Type B pancreatic cell (in vitro differentiated cells): Measurements from ENCODE around the gene CNFN. TPM values are rescaled to one million over a fixed set of nuclear protein-coding genes. Genes with fewer than 3 reads are reported as not detected.

ENCODE experiments used
- DNase-seq: peaks from one replicate; pipeline ENCODE4 v3.0.0; 2021; ENCODE audit warnings: mixed read lengths; ENCODE audit not compliant: unreplicated experiment; ENCODE audit errors: extremely low spot score
- H3K27ac Mint-ChIP-seq: 2 replicates; pipeline ENCODE4 v1.8.0; 2021; ENCODE audit warnings: mild to moderate bottlenecking, mixed read lengths
- H3K27me3 Mint-ChIP-seq: 2 replicates; pipeline ENCODE4 v1.8.0; 2021; ENCODE audit warnings: mixed read lengths
- H3K36me3 Mint-ChIP-seq: 2 replicates; pipeline ENCODE4 v1.8.0; 2021; ENCODE audit warnings: mixed read lengths
- H3K4me1 Mint-ChIP-seq: one replicate; pipeline ENCODE4 v1.8.0; 2021; ENCODE audit warnings: mixed read lengths; ENCODE audit not compliant: unreplicated experiment
- H3K4me3 Mint-ChIP-seq: 2 replicates; pipeline ENCODE4 v1.8.0; 2021; ENCODE audit warnings: mild to moderate bottlenecking, mixed read lengths
- H3K9me3 Mint-ChIP-seq: 2 replicates; pipeline ENCODE4 v1.8.0; 2021; ENCODE audit warnings: mixed read lengths
- CTCF ChIP-seq: fragments of 200-600 bp; sonication (generic); conservative IDR thresholded peaks from 2 replicates; pipeline ENCODE4 v1.5.0; 2021; ENCODE audit warnings: antibody characterized with exemption, mild to moderate bottlenecking
- long read RNA-seq: library from polyadenylated mRNA; unstranded; transcript quantifications from one replicate; pipeline ENCODE4 v2.0.0, GENCODE V29; 2020
- total RNA-seq: library from RNA; stranded (reverse); gene quantifications from 2 replicates; pipeline ENCODE4 v1.2.1, GENCODE V29; 2021; ENCODE audit warnings: low replicate concordance

Gene CNFN
- total RNA-seq = 3.3 and 5.6 TPM in 2 replicates
- long read RNA-seq, partial matches to known transcripts = 1 of 1 reads
- long read RNA-seq, other reads (novel, unspliced or antisense) = 0 of 1 reads

- DNase-seq = no peak
- Mint-ChIP-seq H3K4me1 (peaks cover 5% of the 10 kb centered on the region), H3K27ac (no peak within 1 kb of the TSS), H3K4me3 (no peak within 1 kb of the TSS), H3K27me3 (peaks cover 43% of the 10 kb centered on the region), H3K36me3 (no peaks in the 10 kb centered on the region), H3K9me3 (no peaks in the 10 kb centered on the region)
- no peak for TF ChIP-seq CTCF
Measured at GRCh38 chr19:42389899-42390298, at the start of gene CNFN. Gene CNFN (minus strand): TSS chr19:42390297. CDS start chr19:42389037, 1,260 bp downstream.

GRCh38 chr19:42436006-42436405, 45.9 kb upstream of the CNFN start:
- H3K9me3 Mint-ChIP-seq = no peaks in the 10 kb centered on the region
- DNase-seq = no peak
- H3K4me1 Mint-ChIP-seq = peaks cover 28% of the 10 kb centered on the region
- no peak for TF ChIP-seq CTCF
- H3K4me3 Mint-ChIP-seq = no peak overlapping the region
- no peaks in the 10 kb centered on the region for H3K36me3 Mint-ChIP-seq
- H3K27me3 Mint-ChIP-seq = no peaks in the 10 kb centered on the region
- peak overlapping the region; percentile 17 for H3K27ac Mint-ChIP-seq

GRCh38 chr19:42435316-42435715, 45.2 kb upstream of the CNFN start:
- no peak for TF ChIP-seq CTCF
- no peak overlapping the region for H3K27ac Mint-ChIP-seq
- H3K4me1 Mint-ChIP-seq = peaks cover 21% of the 10 kb centered on the region
- H3K4me3 Mint-ChIP-seq = no peak overlapping the region
- H3K36me3 Mint-ChIP-seq = no peaks in the 10 kb centered on the region
- H3K27me3 Mint-ChIP-seq = no peaks in the 10 kb centered on the region
- no peak for DNase-seq
- H3K9me3 Mint-ChIP-seq = no peaks in the 10 kb centered on the region

GRCh38 chr19:42433503-42434260, 43.6 kb upstream of the CNFN start:
- Mint-ChIP-seq H3K4me3 (no peak overlapping the region), H3K27me3 (no peaks in the 10 kb centered on the region), H3K27ac (peak overlapping the region; percentile 31), H3K4me1 (peaks cover 21% of the 10 kb centered on the region), H3K36me3 (no peaks in the 10 kb centered on the region), H3K9me3 (no peaks in the 10 kb centered on the region)
- DNase-seq = no peak
- peak; percentile 87 for TF ChIP-seq CTCF

GRCh38 chr19:42431486-42431885, 41.4 kb upstream of the CNFN start:
- TF ChIP-seq CTCF = no peak
- no peak for DNase-seq
- Mint-ChIP-seq H3K4me1 (peaks cover 17% of the 10 kb centered on the region), H3K9me3 (no peaks in the 10 kb centered on the region), H3K4me3 (no peak overlapping the region), H3K27ac (no peak overlapping the region), H3K27me3 (no peaks in the 10 kb centered on the region), H3K36me3 (no peaks in the 10 kb centered on the region)
